Measurements from ENCODE around the gene TPM4. TPM values are rescaled to one million over a fixed set of nuclear protein-coding genes. Genes with fewer than 3 reads are reported as not detected.

Gene TPM4
- total RNA-seq, 1 donor from 2014 or later: 687 TPM

GRCh38 chr19:16112778-16113177 lies 36.5 kb downstream of the TPM4 start:
- Mint-ChIP-seq H3K36me3 (ENCODE audit: unreplicated experiment) (peaks cover 4% of the 10 kb centered on the region), H3K4me3 (ENCODE audit: unreplicated experiment) (peak overlapping the region; percentile 96), H3K4me1 (ENCODE audit: unreplicated experiment) (peaks cover 20% of the 10 kb centered on the region), H3K27me3 (ENCODE audit: unreplicated experiment) (no peaks in the 10 kb centered on the region), H3K9me3 (ENCODE audit: unreplicated experiment) (no peaks in the 10 kb centered on the region), H3K27ac (ENCODE audit: unreplicated experiment) (peak overlapping the region; percentile 97)
- no peak for DNase-seq (ENCODE audit: extremely low spot score, unreplicated experiment)
- no peak for TF ChIP-seq CTCF (IDR thresholded peaks at IDR 0.05)

DNA sequence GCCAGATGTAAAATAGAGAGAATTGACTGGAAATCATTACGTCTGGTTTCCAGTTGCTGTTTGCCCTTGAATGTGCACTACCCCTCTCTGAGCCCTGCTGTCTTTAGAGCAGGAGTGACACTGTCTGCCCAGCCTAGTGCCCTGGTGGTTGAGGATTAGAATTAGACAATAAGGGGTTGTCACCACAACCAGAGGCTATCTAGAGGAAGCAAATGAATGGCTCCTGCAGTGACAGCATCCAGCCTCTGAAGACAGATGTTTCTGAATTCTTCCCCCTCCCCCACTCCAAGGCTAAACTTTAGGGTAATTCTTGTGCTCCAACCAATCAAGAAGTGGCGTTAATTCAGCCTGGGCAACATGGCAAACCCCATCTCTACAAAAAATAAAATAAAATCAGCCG lies 37.4 kb downstream of the TPM4 start:
- Mint-ChIP-seq H3K9me3 (ENCODE audit: unreplicated experiment) (no peaks in the 10 kb centered on the region), H3K36me3 (ENCODE audit: unreplicated experiment) (peaks cover 10% of the 10 kb centered on the region), H3K27me3 (ENCODE audit: unreplicated experiment) (no peaks in the 10 kb centered on the region), H3K4me1 (ENCODE audit: unreplicated experiment) (peaks cover 20% of the 10 kb centered on the region), H3K4me3 (ENCODE audit: unreplicated experiment) (no peak overlapping the region), H3K27ac (ENCODE audit: unreplicated experiment) (no peak overlapping the region)
- no peak for TF ChIP-seq CTCF (IDR thresholded peaks at IDR 0.05)
- DNase-seq (ENCODE audit: extremely low spot score, unreplicated experiment): no peak

DNA sequence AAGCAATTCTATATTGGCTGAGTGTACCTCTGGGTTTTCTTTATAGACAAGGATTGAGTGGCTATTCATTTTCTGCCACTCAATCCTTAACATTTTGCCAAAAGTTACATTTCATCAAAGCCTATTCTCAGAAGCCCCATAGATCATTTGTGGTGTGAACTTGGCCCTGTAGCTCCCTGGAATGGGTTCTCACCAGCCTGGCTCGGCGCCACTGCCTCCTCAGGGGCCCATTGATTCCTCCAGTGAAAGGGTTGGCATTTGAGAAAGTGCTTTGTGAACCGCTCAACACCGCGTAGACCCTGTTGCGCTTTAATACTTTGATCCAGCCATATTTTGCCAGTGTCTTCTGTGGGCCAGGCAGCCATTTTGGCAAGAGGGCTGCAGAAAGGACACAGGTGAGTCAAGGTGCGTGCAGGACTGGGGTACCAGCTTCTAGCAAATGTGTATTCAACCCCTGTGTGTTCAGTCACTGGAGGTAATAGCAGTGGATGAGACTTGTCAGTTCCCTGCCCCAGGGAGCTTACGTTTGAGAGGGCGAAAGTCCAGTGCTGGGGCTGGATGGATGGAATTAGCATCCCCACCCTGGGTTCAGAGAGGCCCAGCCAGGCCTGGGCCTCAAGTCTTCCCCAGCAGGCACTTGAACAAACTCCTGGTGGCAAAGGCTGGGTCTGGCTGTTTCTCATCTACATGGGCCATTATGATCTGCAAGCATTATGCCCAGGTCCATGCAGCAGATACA lies 39.2 kb downstream of the TPM4 start:
- DNase-seq (ENCODE audit: extremely low spot score, unreplicated experiment): no peak
- Mint-ChIP-seq H3K4me3 (ENCODE audit: unreplicated experiment) (no peak overlapping the region), H3K9me3 (ENCODE audit: unreplicated experiment) (no peaks in the 10 kb centered on the region), H3K27ac (ENCODE audit: unreplicated experiment) (no peak overlapping the region), H3K36me3 (ENCODE audit: unreplicated experiment) (peaks cover 11% of the 10 kb centered on the region), H3K4me1 (ENCODE audit: unreplicated experiment) (peaks cover 20% of the 10 kb centered on the region), H3K27me3 (ENCODE audit: unreplicated experiment) (no peaks in the 10 kb centered on the region)
- no peak for TF ChIP-seq CTCF (IDR thresholded peaks at IDR 0.05)

DNA sequence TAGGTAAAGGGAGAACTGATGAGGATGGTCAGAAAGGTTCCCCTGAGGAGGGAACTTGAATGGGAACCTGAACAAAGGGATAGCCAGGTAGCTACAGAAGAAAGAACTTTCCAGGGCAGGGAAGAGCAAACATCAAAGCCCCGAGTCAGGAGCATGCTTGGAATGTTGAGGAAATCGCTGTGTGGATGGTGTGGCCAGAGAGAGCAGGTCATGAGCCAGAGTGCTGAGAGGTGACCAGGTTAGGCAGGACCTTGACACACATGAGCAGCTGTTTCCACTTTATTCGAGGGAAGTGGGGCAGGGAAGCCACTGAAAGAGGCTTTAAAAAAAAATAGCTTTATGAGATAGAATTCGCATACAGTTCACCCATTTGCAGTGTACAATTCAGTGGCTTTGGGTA lies 39.8 kb downstream of the TPM4 start:
- TF ChIP-seq CTCF (IDR thresholded peaks at IDR 0.05): no peak
- H3K4me3 Mint-ChIP-seq (ENCODE audit: unreplicated experiment): no peak overlapping the region
- H3K27ac Mint-ChIP-seq (ENCODE audit: unreplicated experiment): no peak overlapping the region
- no peaks in the 10 kb centered on the region for H3K9me3 Mint-ChIP-seq (ENCODE audit: unreplicated experiment)
- peaks cover 18% of the 10 kb centered on the region for H3K4me1 Mint-ChIP-seq (ENCODE audit: unreplicated experiment)
- peaks cover 11% of the 10 kb centered on the region for H3K36me3 Mint-ChIP-seq (ENCODE audit: unreplicated experiment)
- no peak for DNase-seq (ENCODE audit: extremely low spot score, unreplicated experiment)
- no peaks in the 10 kb centered on the region for H3K27me3 Mint-ChIP-seq (ENCODE audit: unreplicated experiment)

DNA sequence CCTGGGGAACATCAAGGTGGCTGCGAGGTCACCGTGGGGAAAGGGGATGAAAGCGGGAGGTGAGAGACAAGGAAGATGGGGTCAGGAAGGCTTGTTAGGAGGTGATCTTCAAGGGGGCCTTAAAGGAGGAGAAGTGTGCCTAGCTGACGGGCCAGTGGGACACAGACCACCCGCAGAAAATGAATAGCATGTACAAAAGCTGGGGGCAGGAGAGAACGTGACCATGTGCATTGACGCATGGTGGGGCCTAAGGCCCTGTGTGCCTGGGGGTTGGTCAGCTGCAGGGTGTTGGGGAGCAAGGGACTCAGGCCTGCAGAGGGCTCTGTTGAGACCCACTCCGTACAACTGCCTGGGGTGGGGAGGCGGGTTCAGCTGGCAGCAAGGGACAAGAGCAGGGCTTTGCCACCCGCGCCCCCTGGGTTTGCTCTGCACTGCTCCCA lies 41.3 kb downstream of the TPM4 start:
- no peak for TF ChIP-seq CTCF (IDR thresholded peaks at IDR 0.05)
- H3K9me3 Mint-ChIP-seq (ENCODE audit: unreplicated experiment): no peaks in the 10 kb centered on the region
- no peak overlapping the region for H3K4me3 Mint-ChIP-seq (ENCODE audit: unreplicated experiment)
- DNase-seq (ENCODE audit: extremely low spot score, unreplicated experiment): no peak
- H3K36me3 Mint-ChIP-seq (ENCODE audit: unreplicated experiment): peaks cover 20% of the 10 kb centered on the region
- peaks cover 9% of the 10 kb centered on the region for H3K4me1 Mint-ChIP-seq (ENCODE audit: unreplicated experiment)
- H3K27me3 Mint-ChIP-seq (ENCODE audit: unreplicated experiment): no peaks in the 10 kb centered on the region
- no peak overlapping the region for H3K27ac Mint-ChIP-seq (ENCODE audit: unreplicated experiment)

Measured in osteocyte (in vitro differentiated cells).